Activated CD4-positive, alpha-beta memory T cell treated with anti-CD3 and anti-CD28 coated beads for 36 hours (primary cell): Measurements from ENCODE around the gene FAM117B. TPM values are rescaled to one million over a fixed set of nuclear protein-coding genes. Genes with fewer than 3 reads are reported as not detected.
"Not testable (repeated sequence)": the region's sequence is repeated elsewhere in the genome, so short reads cannot be mapped to it uniquely, and the experiment has no call there.

Source experiments
- CTCF ChIA-PET: fragments of 350-600 bp; sonication (Branson Sonifier 250); formaldehyde crosslinking; loops from one replicate; lab custom pipeline; 2021; ENCODE audit warnings: antibody characterized with exemption, inconsistent platforms; lab: Charles Lee
- POLR2A ChIA-PET: fragments of 350-600 bp; sonication (Branson Sonifier 250); formaldehyde crosslinking; loops from one replicate; lab custom pipeline; 2021; ENCODE audit warnings: antibody characterized with exemption; lab: Charles Lee
- DNase-seq: peaks from one replicate; pipeline ENCODE4 v3.0.0-alpha.2; 2020
- H3K27ac Mint-ChIP-seq: one replicate; pipeline ENCODE4 v1.8.0; 2021; ENCODE audit warnings: mixed read lengths
- H3K27me3 Mint-ChIP-seq: one replicate; pipeline ENCODE4 v1.8.0; 2021; ENCODE audit warnings: mixed read lengths
- H3K36me3 Mint-ChIP-seq: one replicate; pipeline ENCODE4 v1.8.0; 2021; ENCODE audit warnings: mixed read lengths
- H3K4me1 Mint-ChIP-seq: one replicate; pipeline ENCODE4 v1.8.0; 2021; ENCODE audit warnings: low read depth, mixed read lengths
- H3K4me3 Mint-ChIP-seq: one replicate; pipeline ENCODE4 v1.8.0; 2021; ENCODE audit warnings: mild to moderate bottlenecking, mixed read lengths
- H3K9me3 Mint-ChIP-seq: one replicate; pipeline ENCODE4 v1.8.0; 2021; ENCODE audit warnings: mixed read lengths
- intact Hi-C: fragments of 100-400 bp; cut with micrococcal nuclease; formaldehyde crosslinking; loops from one replicate; pipeline ENCODE4 v1.15.1; 2023
- total RNA-seq, 2 experiments: library from RNA; stranded (reverse); gene quantifications; one replicate each; pipeline ENCODE4 v1.2.3, GENCODE V29; 2021

FAM117B gene
- total RNA-seq, 2 experiments from 2014 or later: 5.8 to 5.9 TPM

DNA sequence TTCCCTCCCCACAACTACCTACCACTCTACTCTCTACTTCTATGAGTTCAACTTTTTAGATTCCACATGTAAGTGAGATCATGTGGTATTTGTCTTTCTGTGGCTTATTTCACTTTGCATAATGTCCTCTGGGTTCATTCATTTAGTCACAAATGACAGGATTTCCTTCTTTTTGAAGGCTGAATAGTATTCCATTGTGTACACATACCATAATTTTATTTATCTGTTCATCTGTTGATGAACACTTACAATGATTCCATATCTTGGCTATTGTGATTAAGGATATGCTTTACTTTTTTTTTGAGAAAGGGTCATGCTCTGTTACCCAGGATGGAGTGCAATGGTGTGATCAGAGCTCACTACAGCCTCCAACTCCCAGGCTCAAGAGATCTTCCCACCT lies 163.2 kb downstream of the FAM117B start:
- ChIA-PET CTCF (no interaction called here), POLR2A (interaction anchor here (0.6 kb wide), 1 partner anchor 882 kb away, joined by 3 read pairs; no protein-coding TSS in a partner anchor)
- no peak overlapping the region for H3K27ac Mint-ChIP-seq
- H3K4me3 Mint-ChIP-seq: no peak overlapping the region
- H3K36me3 Mint-ChIP-seq: peaks cover 7% of the 10 kb centered on the region
- no peaks in the 10 kb centered on the region for H3K27me3 Mint-ChIP-seq
- intact Hi-C loops: no loop called here
- H3K4me1 Mint-ChIP-seq: no peaks in the 10 kb centered on the region
- no peak for DNase-seq
- peaks cover 5% of the 10 kb centered on the region for H3K9me3 Mint-ChIP-seq

DNA sequence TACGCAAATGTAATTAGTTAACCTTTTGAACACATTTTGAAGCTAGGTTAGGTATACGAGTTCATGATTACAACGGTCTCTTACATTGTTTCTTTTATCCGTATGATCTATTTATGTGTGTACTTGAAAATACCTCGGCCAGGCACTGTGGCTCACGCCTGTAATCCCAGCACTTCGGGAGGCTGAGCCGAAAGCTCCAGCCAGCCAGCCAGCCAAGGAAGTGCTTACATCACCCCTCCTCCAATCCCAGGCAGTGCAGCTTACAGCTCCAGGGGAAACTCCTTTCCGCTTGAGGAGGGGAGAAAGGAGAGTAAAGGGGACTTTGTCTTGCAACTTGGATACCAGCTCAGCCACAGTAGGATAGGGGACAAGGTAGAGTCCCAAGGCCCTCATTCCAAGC lies 171.1 kb downstream of the FAM117B start:
- H3K27me3 Mint-ChIP-seq, H3K27ac Mint-ChIP-seq, H3K9me3 Mint-ChIP-seq, intact Hi-C loops, DNase-seq, CTCF ChIA-PET, H3K4me1 Mint-ChIP-seq, POLR2A ChIA-PET, H3K4me3 Mint-ChIP-seq: not testable (repeated sequence)
- peaks cover 11% of the 10 kb centered on the region for H3K36me3 Mint-ChIP-seq

DNA sequence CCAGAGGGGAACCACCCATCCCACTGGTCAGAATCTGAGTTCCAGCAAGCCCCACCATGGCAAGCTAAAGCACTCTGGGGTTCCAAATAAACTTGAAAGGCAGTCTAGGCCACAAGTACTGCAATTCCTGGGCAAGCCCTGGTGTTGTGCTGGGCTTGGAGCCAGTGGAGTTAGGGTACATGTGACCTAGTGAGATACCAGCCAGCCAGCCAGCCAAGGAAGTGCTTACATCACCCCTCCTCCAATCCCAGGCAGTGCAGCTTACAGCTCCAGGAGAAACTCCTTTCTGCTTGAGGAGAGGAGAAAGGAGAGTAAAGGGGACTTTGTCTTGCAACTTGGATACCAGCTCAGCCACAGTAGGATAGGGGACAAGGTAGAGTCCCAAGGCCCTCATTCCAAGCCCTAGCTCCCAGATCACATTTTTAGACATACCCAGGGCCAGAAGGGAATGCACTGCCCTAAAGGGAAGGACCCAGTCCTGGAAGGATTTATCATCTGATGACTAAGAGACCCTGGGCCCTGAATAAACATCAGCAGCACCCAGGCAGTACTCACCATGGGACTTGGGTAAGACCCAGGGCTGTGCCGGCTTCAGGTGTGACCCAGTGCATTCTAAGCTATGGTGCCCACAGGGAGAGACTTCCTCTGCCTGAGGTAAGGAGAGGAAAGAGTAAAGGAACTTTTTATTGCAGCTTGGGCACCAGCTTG lies 172.8 kb downstream of the FAM117B start:
- CTCF ChIA-PET, DNase-seq, H3K27ac Mint-ChIP-seq, H3K27me3 Mint-ChIP-seq, H3K4me3 Mint-ChIP-seq, H3K4me1 Mint-ChIP-seq, intact Hi-C loops, POLR2A ChIA-PET: not testable (repeated sequence)
- H3K9me3 Mint-ChIP-seq: peaks cover 11% of the 10 kb centered on the region
- peaks cover 16% of the 10 kb centered on the region for H3K36me3 Mint-ChIP-seq

DNA sequence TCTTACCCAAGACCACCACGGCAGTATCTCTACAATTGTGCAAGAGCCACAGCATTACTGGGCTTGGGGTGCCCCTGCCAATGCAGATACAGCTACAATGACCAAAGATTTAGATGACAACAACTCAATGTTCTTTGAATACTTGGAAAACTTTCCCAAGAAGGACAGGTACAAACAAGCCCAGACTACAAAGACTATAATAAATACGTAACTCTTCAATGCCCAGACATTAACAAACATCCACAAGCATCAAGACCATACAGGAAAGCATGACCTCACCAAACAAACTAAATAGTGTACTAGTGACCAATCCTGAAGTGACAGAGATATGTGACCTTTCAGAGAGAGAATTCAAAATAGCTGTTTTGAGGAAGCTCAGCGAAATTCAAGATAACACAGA lies 174.0 kb downstream of the FAM117B start:
- ChIA-PET POLR2A (no interaction called here), CTCF (no interaction called here)
- DNase-seq: no peak
- Mint-ChIP-seq H3K27ac (no peak overlapping the region), H3K27me3 (no peaks in the 10 kb centered on the region), H3K9me3 (peaks cover 11% of the 10 kb centered on the region), H3K36me3 (peaks cover 16% of the 10 kb centered on the region), H3K4me1 (no peaks in the 10 kb centered on the region), H3K4me3 (no peak overlapping the region)
- intact Hi-C loops: no loop called here

DNA sequence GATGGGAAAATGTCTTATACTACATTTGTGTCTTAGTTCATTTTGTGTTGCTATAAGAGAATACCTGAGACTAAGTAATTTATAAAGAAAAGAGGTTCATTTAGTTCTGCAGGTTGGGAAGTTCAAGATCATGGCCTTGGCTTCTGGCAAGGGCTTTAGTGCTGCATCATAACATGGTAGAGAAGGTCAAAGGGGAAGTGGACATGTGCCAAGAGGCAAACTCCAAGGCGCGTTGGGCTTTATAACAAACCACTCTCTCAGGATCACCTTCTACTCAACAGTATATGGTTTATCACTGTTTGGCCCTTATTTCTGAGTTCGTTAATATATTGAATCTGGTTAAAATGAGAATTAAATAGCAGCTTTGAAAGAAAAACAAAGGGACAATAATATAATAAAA lies 178.6 kb downstream of the FAM117B start:
- Mint-ChIP-seq H3K4me3 (no peak overlapping the region), H3K27ac (no peak overlapping the region), H3K36me3 (peaks cover 17% of the 10 kb centered on the region), H3K9me3 (peaks cover 15% of the 10 kb centered on the region), H3K27me3 (no peaks in the 10 kb centered on the region), H3K4me1 (no peaks in the 10 kb centered on the region)
- DNase-seq: no peak
- ChIA-PET CTCF (no interaction called here), POLR2A (no interaction called here)
- intact Hi-C loops: no loop called here

DNA sequence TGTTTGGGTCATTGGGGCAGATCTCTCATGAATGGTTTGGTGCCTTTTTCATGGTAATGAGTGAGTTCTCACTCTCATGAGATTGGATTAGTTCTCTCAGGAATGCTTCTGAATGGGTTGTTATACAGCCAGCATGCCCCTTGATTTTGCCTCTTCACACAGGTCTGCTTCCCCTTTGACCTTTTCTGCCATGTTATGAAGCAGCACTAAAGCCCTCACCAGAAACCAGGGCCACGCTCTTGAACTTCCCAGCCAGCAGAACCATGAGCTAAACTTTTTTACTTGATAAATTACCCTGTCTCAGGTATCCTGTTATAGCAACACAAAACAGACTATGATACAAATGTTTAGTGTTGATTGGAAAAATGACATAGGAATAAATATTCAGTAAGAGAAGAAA lies 179.5 kb downstream of the FAM117B start:
- H3K27ac Mint-ChIP-seq: no peak overlapping the region

DNA sequence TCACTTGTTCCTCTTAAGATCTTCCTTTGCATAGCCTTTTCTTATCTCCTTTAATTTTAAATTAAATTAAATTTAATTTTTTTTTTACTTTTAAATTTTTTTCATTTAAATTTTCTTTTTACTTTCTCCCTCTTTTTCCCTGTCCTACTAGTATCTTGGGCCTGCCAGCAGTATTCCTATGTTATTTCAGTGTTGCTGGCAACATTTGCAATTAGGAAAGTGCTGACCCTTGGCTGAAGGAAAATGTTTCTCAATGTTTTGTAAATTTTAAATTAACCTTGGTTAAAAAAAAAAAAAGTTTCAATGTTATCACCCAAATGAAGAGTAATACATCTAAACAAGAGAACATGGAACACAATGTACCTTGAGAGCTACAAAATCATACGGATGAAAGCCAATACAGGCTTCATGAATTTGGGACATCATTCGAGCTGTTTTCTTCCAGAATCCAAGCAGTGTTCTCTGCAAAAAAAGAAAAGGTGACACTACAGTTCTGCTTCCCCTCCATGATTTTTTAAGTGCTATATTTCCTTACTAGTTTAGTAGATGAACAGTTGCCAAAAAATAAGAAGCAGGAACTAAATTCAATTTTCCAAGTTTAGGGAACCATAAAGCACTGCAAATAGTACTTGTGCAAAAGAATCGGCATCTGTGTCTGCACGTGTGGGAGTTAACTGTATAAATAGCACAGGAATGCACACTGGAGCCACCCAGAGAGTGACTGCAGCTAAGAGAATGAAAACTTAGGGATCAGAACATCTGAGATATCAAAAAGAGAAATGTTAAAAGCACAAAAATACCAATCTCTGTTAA lies 181.0 kb downstream of the FAM117B start:
- H3K4me1 Mint-ChIP-seq: no peaks in the 10 kb centered on the region
- no peak for DNase-seq
- no peak overlapping the region for H3K4me3 Mint-ChIP-seq
- peaks cover 8% of the 10 kb centered on the region for H3K9me3 Mint-ChIP-seq
- intact Hi-C loops: no loop called here
- ChIA-PET POLR2A (no interaction called here), CTCF (interaction anchor here (0.5 to 1.3 kb wide), 3 partner anchors 68 to 227 kb away, joined by 3 to 4 read pairs (median 3); no protein-coding TSS in a partner anchor)
- no peak overlapping the region for H3K27ac Mint-ChIP-seq
- peaks cover 7% of the 10 kb centered on the region for H3K36me3 Mint-ChIP-seq
- no peaks in the 10 kb centered on the region for H3K27me3 Mint-ChIP-seq

More for the DNA sequence above, 179.5 kb downstream of the FAM117B start:
- Mint-ChIP-seq H3K4me1 (no peaks in the 10 kb centered on the region), H3K27me3 (no peaks in the 10 kb centered on the region), H3K4me3 (no peak overlapping the region), H3K9me3 (peaks cover 15% of the 10 kb centered on the region), H3K36me3 (peaks cover 12% of the 10 kb centered on the region)
- CTCF ChIA-PET: interaction anchor here (1.0 kb wide), 1 partner anchor 226 kb away, joined by 3 read pairs; no protein-coding TSS in a partner anchor
- intact Hi-C loops: no loop called here
- POLR2A ChIA-PET: no interaction called here
- DNase-seq: no peak

DNA sequence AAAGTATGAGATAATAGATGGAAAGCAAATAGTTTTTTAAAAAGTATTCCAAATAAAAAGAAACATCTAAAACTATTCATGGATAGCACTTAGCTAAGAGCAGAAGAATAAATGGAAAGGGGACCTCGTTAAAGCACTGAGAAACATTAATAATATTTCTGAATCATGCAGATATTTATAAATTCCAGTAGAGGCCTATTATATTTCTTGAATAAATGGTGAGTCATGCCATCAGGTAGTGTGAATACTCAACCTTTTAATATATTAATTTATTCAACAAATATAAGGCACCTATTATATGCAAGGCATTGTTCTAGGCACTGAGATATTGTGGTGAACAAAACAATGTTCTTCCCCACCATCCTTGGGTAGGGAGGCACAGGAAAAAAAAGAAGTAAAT lies 183.0 kb downstream of the FAM117B start:
- ChIA-PET CTCF (no interaction called here), POLR2A (no interaction called here)
- H3K36me3 Mint-ChIP-seq: peaks cover 2% of the 10 kb centered on the region
- H3K27me3 Mint-ChIP-seq: no peaks in the 10 kb centered on the region
- H3K4me3 Mint-ChIP-seq: no peak overlapping the region
- no peak overlapping the region for H3K27ac Mint-ChIP-seq
- H3K9me3 Mint-ChIP-seq: peaks cover 4% of the 10 kb centered on the region
- intact Hi-C loops: no loop called here
- H3K4me1 Mint-ChIP-seq: no peaks in the 10 kb centered on the region
- DNase-seq: no peak

DNA sequence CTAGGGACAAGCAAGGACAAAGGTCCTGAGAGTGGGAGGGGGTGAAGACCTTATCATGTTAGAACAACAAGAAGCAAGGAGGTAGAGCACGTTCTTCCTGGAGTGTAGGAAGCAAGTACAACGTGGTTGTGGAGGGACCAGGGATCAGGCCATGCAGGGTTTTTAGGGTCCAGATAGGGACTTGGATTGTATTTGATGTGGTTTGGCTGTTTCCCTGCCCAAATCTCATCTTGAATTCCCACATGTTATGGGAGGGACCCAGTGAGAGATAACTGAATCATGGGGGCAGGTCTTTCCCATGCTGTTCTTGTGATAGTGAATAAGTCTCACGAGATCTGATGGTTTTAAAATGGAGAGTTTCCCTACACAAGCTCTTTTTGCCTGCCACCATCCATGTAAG lies 183.6 kb downstream of the FAM117B start:
- intact Hi-C loops: no loop called here
- Mint-ChIP-seq H3K36me3 (peaks cover 2% of the 10 kb centered on the region), H3K9me3 (peaks cover 4% of the 10 kb centered on the region), H3K4me3 (no peak overlapping the region), H3K4me1 (no peaks in the 10 kb centered on the region), H3K27ac (no peak overlapping the region), H3K27me3 (no peaks in the 10 kb centered on the region)
- CTCF ChIA-PET: no interaction called here
- POLR2A ChIA-PET: no interaction called here
- no peak for DNase-seq

Other genes starting within 250 kb of the FAM117B start
- gene ICA1L, start 236.8 kb downstream of the FAM117B start, total RNA-seq: 1 to 10 TPM; 5.8 to 6.0 TPM